Activated CD4-positive, alpha-beta T cell treated with anti-CD3 and anti-CD28 coated beads for 36 hours (primary cell): ENCODE measurements around the gene FAM20A. TPM values are rescaled to one million over a fixed set of nuclear protein-coding genes. Genes with fewer than 3 reads are reported as not detected.

ENCODE experiments used
- total RNA-seq, 2 experiments: library from RNA; stranded (reverse); gene quantifications; one replicate each; pipeline ENCODE4 v1.2.3, GENCODE V29; 2021

FAM20A gene
- total RNA-seq, 2 experiments from 2014 or later: not detected

Other genes with a start within 250 kb of the FAM20A start
- gene WIPI1, start 143.9 kb downstream of the FAM20A start, total RNA-seq: 10 to 100 TPM; 14.0 to 17.6 TPM
- gene PRKAR1A, start 88.9 kb downstream of the FAM20A start, total RNA-seq: 100 to 1,000 TPM; 165 to 167 TPM